ENCODE results near the gene C6orf47.

C6orf47 gene

GRCh38 chr6:31609519-31610406 is 50.8 kb downstream of the C6orf47 start:
- DNase-seq: no peak

Data from NCI-H2107 (cell line).